HL-60 (cell line): ENCODE data around the gene SAFB.
A peak's percentile ranks its signal among the peaks of the same experiment; 100 is the strongest.

ENCODE experiments used
- DNase-seq, 2 experiments: peaks; one replicate each; pipeline ENCODE4 v3.0.0-alpha.2; 2010 to 2020; ENCODE audit warnings: low read depth in 1 of 2, low spot score in 1 of 2
- H3K27ac ChIP-seq: fragments of 250-450 bp; sonication (Bioruptor Pico); replicated peaks from 2 replicates; pipeline ENCODE4 v1.5.1; 2020; ENCODE audit warnings: mild to moderate bottlenecking, moderate library complexity
- H3K27me3 ChIP-seq: fragments of 250-450 bp; sonication (Bioruptor Pico); 2 replicates; pipeline ENCODE4 v1.5.1; 2021; ENCODE audit warnings: mild to moderate bottlenecking, moderate library complexity; ENCODE audit not compliant: insufficient read depth, poor library complexity, severe bottlenecking
- H3K4me3 ChIP-seq: replicated peaks from 2 replicates; pipeline ENCODE4 v1.5.1; 2011; ENCODE audit warnings: mild to moderate bottlenecking, control low read depth, low read length; ENCODE audit not compliant: insufficient read depth
- CTCF ChIP-seq: IDR thresholded peaks from one replicate; pipeline ENCODE4 v1.5.1; 2011; ENCODE audit warnings: low read length, control low read depth, inconsistent platforms; ENCODE audit not compliant: insufficient read depth
- GABPA ChIP-seq: IDR thresholded peaks from 2 replicates; pipeline ENCODE4 v1.6.1; 2012; ENCODE audit warnings: low read depth
- POLR2AphosphoS5 ChIP-seq: IDR thresholded peaks from 2 replicates; pipeline ENCODE4 v1.6.1; 2012; ENCODE audit warnings: low read depth
- REST ChIP-seq: IDR thresholded peaks from 2 replicates; pipeline ENCODE4 v1.6.1; 2012; ENCODE audit warnings: low read depth; ENCODE audit not compliant: insufficient replicate concordance
- SPI1 ChIP-seq: IDR thresholded peaks from 2 replicates; pipeline ENCODE4 v1.6.1; 2012; ENCODE audit warnings: low read depth, mild to moderate bottlenecking, borderline replicate concordance

Gene SAFB

DNA sequence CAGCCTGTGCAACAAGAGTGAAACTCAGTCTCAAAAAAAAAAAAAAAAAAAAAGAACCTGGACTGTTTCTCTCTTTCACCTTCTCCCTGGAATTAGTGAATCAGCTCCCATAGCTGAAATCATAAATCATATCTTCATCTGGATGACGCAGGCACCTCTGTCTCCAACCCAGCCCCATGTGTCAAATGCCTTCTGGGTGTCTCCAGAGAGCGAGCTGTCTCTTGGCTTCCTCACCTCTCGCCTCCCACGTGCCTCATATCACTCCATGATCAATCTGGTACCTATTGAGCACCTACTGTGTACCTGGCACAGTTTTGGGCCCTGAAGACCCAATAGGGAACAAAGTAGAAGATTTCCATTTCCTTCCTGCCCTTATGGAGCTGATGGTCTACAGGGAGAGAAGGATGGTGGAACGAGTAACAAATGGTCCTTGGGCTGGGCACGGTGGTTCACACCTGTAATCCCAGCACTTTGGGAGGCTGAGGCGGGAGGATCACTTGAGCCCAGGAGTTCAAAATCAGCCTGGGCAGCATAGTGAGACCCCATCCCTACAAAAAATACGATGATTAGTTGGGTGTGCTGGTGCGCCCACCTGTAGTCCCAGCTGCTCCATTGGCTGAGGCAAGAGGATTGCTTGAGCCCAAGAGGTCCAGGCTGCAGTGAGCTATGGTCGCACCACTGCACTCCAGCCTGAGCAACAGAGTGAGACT lies 60.4 kb downstream of the SAFB start:
- no peak overlapping the region for H3K4me3 ChIP-seq
- DNase-seq, result no peak
- TF ChIP-seq SPI1 (no peak), REST (no peak), GABPA (no peak), CTCF (no peak), POLR2AphosphoS5 (no peak)
- H3K27ac ChIP-seq, result no peak overlapping the region
- H3K27me3 ChIP-seq, result no peaks in the 10 kb centered on the region

GRCh38 chr19:5684694-5685430 lies 62.0 kb downstream of the SAFB start:
- H3K27me3 ChIP-seq, result no peaks in the 10 kb centered on the region
- TF ChIP-seq CTCF (no peak), GABPA (no peak), REST (no peak), SPI1 (no peak), POLR2AphosphoS5 (no peak)
- DNase-seq, result no peak
- no peak overlapping the region for H3K27ac ChIP-seq
- no peak overlapping the region for H3K4me3 ChIP-seq

DNA sequence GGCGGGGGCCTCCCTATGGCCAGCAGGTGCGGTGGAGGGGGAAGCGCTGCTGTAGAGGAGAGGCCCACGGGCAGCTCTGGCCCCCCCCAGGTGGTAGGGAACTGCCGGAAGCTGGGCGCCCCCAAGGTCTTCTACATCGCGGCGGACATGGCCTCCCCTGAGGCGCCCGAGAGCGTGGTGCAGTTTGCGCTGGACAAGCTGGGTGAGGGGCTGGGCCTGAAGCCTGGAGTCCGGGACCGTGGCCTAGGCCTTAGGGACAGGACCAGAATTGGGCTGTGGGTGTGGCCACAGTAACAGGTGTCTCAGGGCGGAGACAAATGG lies 63.4 kb downstream of the SAFB start:
- no peak for DNase-seq
- Histone ChIP-seq H3K27me3 (no peaks in the 10 kb centered on the region), H3K27ac (peak overlapping the region; percentile 69; the same call in 1 of the 2 replicates), H3K4me3 (peak overlapping the region; percentile 70)
- no peak for TF ChIP-seq REST
- TF ChIP-seq CTCF, result no peak
- TF ChIP-seq SPI1, result no peak
- TF ChIP-seq GABPA, result no peak
- TF ChIP-seq POLR2AphosphoS5, result no peak
